Thyroid gland (tissue), 4 donors: ENCODE measurements around the gene STRADA. TPM values are rescaled to one million over a fixed set of nuclear protein-coding genes. Genes with fewer than 3 reads are reported as not detected.

Experiments used
- DNase-seq, 2 donors: peaks; one replicate each; pipeline ENCODE4 v3.0.0-alpha.2; 2019
- H3K27ac ChIP-seq, 3 donors: fragments of 200-600 bp; sonication (generic); 1 replicate in 2 of 3; 2 replicates in 1 of 3; pipeline ENCODE4 v1.5.1; 2016 to 2019; ENCODE audit warnings: mild to moderate bottlenecking in 1 of 3, moderate library complexity in 1 of 3
- H3K27me3 ChIP-seq: fragments of 200-600 bp; sonication (generic); one replicate; pipeline ENCODE4 v1.5.1; 2019
- H3K36me3 ChIP-seq, 2 donors: fragments of 200-600 bp; sonication (generic); one replicate each; pipeline ENCODE4 v1.5.1; 2016 to 2019
- H3K4me1 ChIP-seq, 2 donors: fragments of 200-600 bp; sonication (generic); one replicate each; pipeline ENCODE4 v1.5.1; 2017 to 2019
- H3K4me3 ChIP-seq, 3 donors: fragments of 200-600 bp; sonication (generic); replicated peaks in 1 of 3; 1 replicate in 2 of 3; 2 replicates in 1 of 3; pipeline ENCODE4 v1.5.1; 2016; ENCODE audit warnings: mild to moderate bottlenecking in 1 of 3
- H3K9me3 ChIP-seq: fragments of 200-600 bp; sonication (generic); one replicate; pipeline ENCODE4 v1.5.1; 2017
- CTCF ChIP-seq, 6 experiments: fragments of 200-600 bp in 3 of 6; fragments of 450-650 bp in 3 of 6; sonication (generic) in 3 of 6; IDR thresholded peaks; one replicate each; pipeline ENCODE4 v1.5.1; 2016 to 2019; ENCODE audit warnings: antibody characterized with exemption in 6 of 6, mild to moderate bottlenecking in 2 of 6, inconsistent platforms in 1 of 6, moderate library complexity in 1 of 6
- POLR2A ChIP-seq, 2 donors: fragments of 450-650 bp; IDR thresholded peaks; one replicate each; pipeline ENCODE4 v1.6.1; 2017; ENCODE audit warnings: antibody characterized with exemption in 2 of 2, mild to moderate bottlenecking in 2 of 2, moderate library complexity in 1 of 2
- WGBS, 2 donors: methylation state at CpG; one replicate each; pipeline ENCODE4 v1.1.5; 2017; 5-methylcytosine and 5-hydroxymethylcytosine counted together
- intact Hi-C: fragments of 100-400 bp; cut with DNase I; formaldehyde crosslinking; loops from one replicate; pipeline ENCODE4 v1.15.1; 2023
- total RNA-seq, 4 donors: library from RNA; depleted of rRNA; stranded (reverse); fragments of >200 nt; gene quantifications; one replicate each; pipeline ENCODE4 v1.2.3, GENCODE V29; 2016

Gene STRADA
- total RNA-seq, 4 donors from 2014 or later, result 28.6 to 44.6 (median 32.2) TPM

- Histone ChIP-seq H3K9me3 (no peaks in the 10 kb centered on the region), H3K27ac (no peak overlapping the region), H3K27me3 (no peaks in the 10 kb centered on the region), H3K36me3 (peaks cover 20 to 45% of the 10 kb centered on the region in 2 donors), H3K4me1 (peaks cover 0 to 10% of the 10 kb centered on the region in 2 donors), H3K4me3 (no peak overlapping the region)
- DNase-seq, result no peak
- intact Hi-C loops, result no loop called here
- TF ChIP-seq CTCF (IDR thresholded peaks at IDR 0.05) (no peak), POLR2A (IDR thresholded peaks at IDR 0.05) (no peak)
- 84 to 90% methylated on average over 2 of the region's 2 CpGs for WGBS, 2 donors
These were observed 16.8 kb upstream of the STRADA start for GRCh38 chr17:63758428-63758827.

- WGBS, 2 donors, result 87 to 97% methylated on average over 3 of the region's 3 CpGs
- Histone ChIP-seq H3K36me3 (peaks cover 21 to 54% of the 10 kb centered on the region in 2 donors), H3K4me3 (no peak overlapping the region), H3K27ac (no peak overlapping the region), H3K4me1 (peaks cover 0 to 10% of the 10 kb centered on the region in 2 donors), H3K27me3 (no peaks in the 10 kb centered on the region), H3K9me3 (no peaks in the 10 kb centered on the region)
- no peak for TF ChIP-seq CTCF (IDR thresholded peaks at IDR 0.05)
- no peak for TF ChIP-seq POLR2A (IDR thresholded peaks at IDR 0.05)
- intact Hi-C loops, result no loop called here
- DNase-seq, result no peak
These were observed 12.4 kb upstream of the STRADA start for GRCh38 chr17:63754046-63754445.

- Histone ChIP-seq H3K27ac (no peak overlapping the region), H3K27me3 (no peaks in the 10 kb centered on the region), H3K4me1 (peaks cover 0 to 10% of the 10 kb centered on the region in 2 donors), H3K4me3 (no peak overlapping the region), H3K9me3 (no peaks in the 10 kb centered on the region), H3K36me3 (peaks cover 26 to 54% of the 10 kb centered on the region in 2 donors)
- DNase-seq, result no peak
- no peak for TF ChIP-seq POLR2A (IDR thresholded peaks at IDR 0.05)
- TF ChIP-seq CTCF (IDR thresholded peaks at IDR 0.05), result no peak
- WGBS, 2 donors, result 88 to 95% methylated on average over 1 of the region's 1 CpG
- intact Hi-C loops, result no loop called here
These were observed 11.6 kb upstream of the STRADA start for GRCh38 chr17:63753215-63753614.

GRCh38 chr17:63752707-63753106 lies 11.1 kb upstream of the STRADA start:
- TF ChIP-seq CTCF (IDR thresholded peaks at IDR 0.05) (no peak), POLR2A (IDR thresholded peaks at IDR 0.05) (no peak)

GRCh38 chr17:63751806-63752205 lies 10.2 kb upstream of the STRADA start:
- Histone ChIP-seq H3K27ac (no peak overlapping the region), H3K36me3 (peaks cover 30 to 66% of the 10 kb centered on the region in 2 donors), H3K4me1 (no peaks in the 10 kb centered on the region), H3K9me3 (no peaks in the 10 kb centered on the region), H3K4me3 (no peak overlapping the region), H3K27me3 (no peaks in the 10 kb centered on the region)
- TF ChIP-seq POLR2A (IDR thresholded peaks at IDR 0.05), result no peak
- TF ChIP-seq CTCF (IDR thresholded peaks at IDR 0.05), result no peak
- DNase-seq, result no peak
- WGBS, 2 donors, result 85 to 88% methylated on average over 8 of the region's 8 CpGs
- intact Hi-C loops, result no loop called here

More at GRCh38 chr17:63752707-63753106, 11.1 kb upstream of the STRADA start:
- no peaks in the 10 kb centered on the region for H3K9me3 ChIP-seq
- no peak overlapping the region for H3K27ac ChIP-seq
- no peak overlapping the region for H3K4me3 ChIP-seq
- intact Hi-C loops, result no loop called here
- peaks cover 0 to 8% of the 10 kb centered on the region in 2 donors for H3K4me1 ChIP-seq
- no peak for DNase-seq
- H3K27me3 ChIP-seq, result no peaks in the 10 kb centered on the region
- H3K36me3 ChIP-seq, result peaks cover 30 to 59% of the 10 kb centered on the region in 2 donors
- 93 to 97% methylated on average over 1 of the region's 1 CpG for WGBS, 2 donors
